Occipital lobe (tissue), 3 donors: Measurements from ENCODE around the gene AOC2. TPM values are rescaled to one million over a fixed set of nuclear protein-coding genes. Genes with fewer than 3 reads are reported as not detected.
"Not testable (repeated sequence)": the region's sequence is repeated elsewhere in the genome, so short reads cannot be mapped to it uniquely, and the experiment has no call there.

Experiments
- DNase-seq: peaks from one replicate; lab custom pipeline; 2025; lab: John Stamatoyannopoulos, UW
- small RNA-seq: library from RNA; depleted of rRNA; stranded (forward); fragments of <200 nt; gene quantifications from one replicate; pipeline ENCODE3, GENCODE V24; 2014
- total RNA-seq: library from RNA; depleted of rRNA; stranded (reverse); fragments of >200 nt; gene quantifications from one replicate; pipeline ENCODE4 v1.2.3, GENCODE V29; 2014

The AOC2 gene
- total RNA-seq, 1 donor from 2014 or later, result 0.78 TPM

GRCh38 chr17:42880776-42881310, 36.5 kb downstream of the AOC2 start:
- DNase-seq, result no peak

- DNase-seq, result not testable (repeated sequence)
These were observed 37.3 kb downstream of the AOC2 start for GRCh38 chr17:42881706-42882105.

GRCh38 chr17:42882166-42882565, 37.8 kb downstream of the AOC2 start:
- no peak for DNase-seq

GRCh38 chr17:42883802-42884558, 39.6 kb downstream of the AOC2 start:
- no peak for DNase-seq

- not testable (repeated sequence) for DNase-seq
These were observed 41.4 kb downstream of the AOC2 start for GRCh38 chr17:42885806-42886205.

GRCh38 chr17:42886283-42887176, 42.1 kb downstream of the AOC2 start:
- no peak for DNase-seq

- no peak for DNase-seq
These were observed 45.4 kb downstream of the AOC2 start for GRCh38 chr17:42889809-42890208.

- no peak for DNase-seq
These were observed 47.3 kb downstream of the AOC2 start for GRCh38 chr17:42891539-42892152.

- no peak for DNase-seq
These were observed 49.0 kb downstream of the AOC2 start for GRCh38 chr17:42893359-42893758.

- DNase-seq, result no peak
These were observed 50.2 kb downstream of the AOC2 start for GRCh38 chr17:42894283-42895184.

GRCh38 chr17:42895185-42895555, 50.8 kb downstream of the AOC2 start:
- DNase-seq, result peak; percentile 16

- DNase-seq, result no peak
These were observed 53.9 kb downstream of the AOC2 start for GRCh38 chr17:42898147-42898811.

- DNase-seq, result not testable (repeated sequence)
These were observed 55.6 kb downstream of the AOC2 start for GRCh38 chr17:42899981-42900380.

Small RNAs within 50 kb of the gene (small RNA-seq; reads per million reads assigned to genes)
- gene MIR6781, result not detected
- not detected for gene RNU6-287P

Other genes starting within 250 kb of the AOC2 start
- 54.9 TPM for gene RETREG3, start 235.2 kb upstream of the AOC2 start, total RNA-seq
- gene TUBG1, start 234.9 kb upstream of the AOC2 start, total RNA-seq, result 10.3 TPM
- gene TUBG2, start 185.3 kb upstream of the AOC2 start, total RNA-seq, result 9.4 TPM
- 2.8 TPM for gene PLEKHH3, start 167.6 kb upstream of the AOC2 start, total RNA-seq
- gene CCR10, start 162.7 kb upstream of the AOC2 start, total RNA-seq, result 0.47 TPM
- 7.5 TPM for gene CNTNAP1, start 162.0 kb upstream of the AOC2 start, total RNA-seq
- 23.2 TPM for gene EZH1, start 99.5 kb upstream of the AOC2 start, total RNA-seq
- 14.3 TPM for gene RAMP2, start 83.4 kb upstream of the AOC2 start, total RNA-seq
- 24.5 TPM for gene VPS25, start 71.1 kb upstream of the AOC2 start, total RNA-seq
- gene WNK4, start 64.0 kb upstream of the AOC2 start, total RNA-seq, result 0.31 TPM
- gene COA3, start 45.9 kb upstream of the AOC2 start, total RNA-seq, result 61.8 TPM
- gene CNTD1, start 45.7 kb upstream of the AOC2 start, total RNA-seq, result 0.47 TPM
- gene BECN1, start 20.3 kb upstream of the AOC2 start, total RNA-seq, result 57.7 TPM
- 39.8 TPM for gene PSME3, start 11.2 kb upstream of the AOC2 start, total RNA-seq
- gene AOC3, start 6.6 kb downstream of the AOC2 start, total RNA-seq, result 0.16 TPM
- gene G6PC1, start 56.2 kb downstream of the AOC2 start, total RNA-seq, result not detected
- gene AARSD1, start 119.9 kb downstream of the AOC2 start, total RNA-seq, result 26.8 TPM
- 1.2 TPM for gene PTGES3L, start 135.5 kb downstream of the AOC2 start, total RNA-seq
- 13.3 TPM for gene RUNDC1, start 136.0 kb downstream of the AOC2 start, total RNA-seq
- gene RPL27, start 153.8 kb downstream of the AOC2 start, total RNA-seq, result 891 TPM
- 2.5 TPM for gene IFI35, start 162.2 kb downstream of the AOC2 start, total RNA-seq
- gene VAT1, start 177.8 kb downstream of the AOC2 start, total RNA-seq, result 58.3 TPM
- gene RND2, start 180.7 kb downstream of the AOC2 start, total RNA-seq, result 3.6 TPM